Mucosa of descending colon (tissue), 3 donors: Measurements from ENCODE around the gene LMO1. TPM values are rescaled to one million over a fixed set of nuclear protein-coding genes. Genes with fewer than 3 reads are reported as not detected.

ENCODE experiments used
- ATAC-seq: fragments of 200-7000 bp; cut with Tn5 transposase; one replicate; pipeline ENCODE4 v1.9.1; 2020; ENCODE audit warnings: mild to moderate bottlenecking, moderate library complexity
- DNase-seq, 3 donors: peaks; one replicate each; pipeline ENCODE4 v3.0.0-alpha.2; 2020
- H3K36me3 ChIP-seq: fragments of 200-600 bp; one replicate; pipeline ENCODE4 v1.8.0; 2021; ENCODE audit warnings: low read depth, mild to moderate bottlenecking
- H3K4me1 ChIP-seq: fragments of 200-600 bp; one replicate; pipeline ENCODE4 v1.8.0; 2021; ENCODE audit warnings: low read depth, mild to moderate bottlenecking
- H3K4me3 ChIP-seq: fragments of 200-600 bp; one replicate; pipeline ENCODE4 v1.8.0; 2021; ENCODE audit warnings: mild to moderate bottlenecking
- H3K9me3 ChIP-seq: fragments of 200-600 bp; one replicate; pipeline ENCODE4 v1.8.0; 2021; ENCODE audit warnings: mild to moderate bottlenecking
- CTCF ChIP-seq: fragments of 200-600 bp; IDR thresholded peaks from one replicate; pipeline ENCODE4 v1.8.0; 2022; ENCODE audit warnings: antibody characterized with exemption, mild to moderate bottlenecking
- intact Hi-C, 2 donors: fragments of 100-400 bp; cut with DNase I in 1 of 2; cut with micrococcal nuclease in 1 of 2; formaldehyde crosslinking; loops; one replicate each; pipeline versions ENCODE4 v1.11.0 to v1.11.1; 2022; cut with DNase I, micrococcal nuclease
- total RNA-seq, 3 donors: library from RNA; stranded (reverse); fragmentation: NEBNext Ultra II Directional in 2 of 3; extraction: Animal tissue kit (Norgen Biotek cat#: 25700) in 2 of 3; gene quantifications; one replicate each; pipeline versions ENCODE4 v1.2.1 to v1.2.4, GENCODE V29; 2021 to 2023
- donor health status: DM: no; HTN: no; CAD: no; lungs with moderate emphysema.
- donor health status: DM: no; HTN: no; CAD: no.
- donor health status: DM: no; HTN: yes; CAD: no.

The LMO1 gene
- total RNA-seq, 3 donors from 2014 or later, result 0.70 TPM; not detected in 2

GRCh38 chr11:8196749-8197148, 66.9 kb downstream of the LMO1 start:
- Histone ChIP-seq H3K9me3 (no peaks in the 10 kb centered on the region), H3K4me3 (no peak overlapping the region), H3K4me1 (no peaks in the 10 kb centered on the region), H3K36me3 (no peaks in the 10 kb centered on the region)
- DNase-seq, result no peak
- TF ChIP-seq CTCF, result no peak
- intact Hi-C loops, result no loop called here
- no peak for ATAC-seq

GRCh38 chr11:8194956-8195355, 68.7 kb downstream of the LMO1 start:
- no peak for DNase-seq
- no peak for ATAC-seq
- Histone ChIP-seq H3K4me3 (no peak overlapping the region), H3K9me3 (no peaks in the 10 kb centered on the region), H3K36me3 (no peaks in the 10 kb centered on the region), H3K4me1 (no peaks in the 10 kb centered on the region)
- intact Hi-C loops, result no loop called here
- no peak for TF ChIP-seq CTCF

GRCh38 chr11:8192896-8193209, 70.8 kb downstream of the LMO1 start:
- no peak for TF ChIP-seq CTCF
- H3K4me1 ChIP-seq, result no peaks in the 10 kb centered on the region
- H3K9me3 ChIP-seq, result no peaks in the 10 kb centered on the region
- intact Hi-C loops, result no loop called here
- ATAC-seq, result peak; percentile 15
- H3K4me3 ChIP-seq, result no peak overlapping the region
- DNase-seq, result no peak
- no peaks in the 10 kb centered on the region for H3K36me3 ChIP-seq

- ATAC-seq (peak; percentile 89), DNase-seq (peak in 2 of 3 donors; percentile 69 to 80)
- H3K36me3 ChIP-seq, result no peaks in the 10 kb centered on the region
- intact Hi-C loops, result no loop called here
- H3K4me1 ChIP-seq, result no peaks in the 10 kb centered on the region
- peak; percentile 62 for TF ChIP-seq CTCF
- H3K4me3 ChIP-seq, result no peak overlapping the region
- no peaks in the 10 kb centered on the region for H3K9me3 ChIP-seq
These were observed 71.4 kb downstream of the LMO1 start for GRCh38 chr11:8192016-8192895.

- Histone ChIP-seq H3K4me3 (no peak overlapping the region), H3K36me3 (no peaks in the 10 kb centered on the region), H3K4me1 (no peaks in the 10 kb centered on the region), H3K9me3 (no peaks in the 10 kb centered on the region)
- no peak for TF ChIP-seq CTCF
- no peak for DNase-seq
- no peak for ATAC-seq
- intact Hi-C loops, result no loop called here
These were observed 73.2 kb downstream of the LMO1 start for GRCh38 chr11:8190431-8190830.
